Stimulated activated CD4-positive, alpha-beta T cell treated with anti-CD3 and anti-CD28 coated beads, Interleukin-15, amount 100 ng/mL, for 24 hours (primary cell): ENCODE results near the gene NT5C2.
"Not testable (repeated sequence)": the region's sequence is repeated elsewhere in the genome, so short reads cannot be mapped to it uniquely, and the experiment has no call there.

Source experiments
- DNase-seq: peaks from one replicate; pipeline ENCODE4 v3.0.0-alpha.2; 2020

Gene NT5C2

GRCh38 chr10:103155471-103156085, 37.5 kb downstream of the NT5C2 start:
- DNase-seq, result no peak

- no peak for DNase-seq
Measured at GRCh38 chr10:103154521-103155299, 38.4 kb downstream of the NT5C2 start.

- DNase-seq, result no peak
Measured at GRCh38 chr10:103153302-103154197, 39.5 kb downstream of the NT5C2 start.

- no peak for DNase-seq
Measured at GRCh38 chr10:103149991-103150622, 43.0 kb downstream of the NT5C2 start.

GRCh38 chr10:103147645-103148044, 45.4 kb downstream of the NT5C2 start:
- DNase-seq, result no peak

GRCh38 chr10:103145860-103146466, 47.1 kb downstream of the NT5C2 start:
- DNase-seq, result peak; percentile 36

GRCh38 chr10:103145046-103145445, 48.0 kb downstream of the NT5C2 start:
- DNase-seq, result no peak

- no peak for DNase-seq
Measured at GRCh38 chr10:103144041-103144440, 49.0 kb downstream of the NT5C2 start.

GRCh38 chr10:103143641-103144040, 49.4 kb downstream of the NT5C2 start:
- DNase-seq, result not testable (repeated sequence)

- no peak for DNase-seq
Measured at GRCh38 chr10:103141950-103142349, 51.1 kb downstream of the NT5C2 start.

- no peak for DNase-seq
Measured at GRCh38 chr10:103140469-103140868, 52.6 kb downstream of the NT5C2 start.

GRCh38 chr10:103139803-103140202, 53.3 kb downstream of the NT5C2 start:
- no peak for DNase-seq

GRCh38 chr10:103135168-103135567, 57.9 kb downstream of the NT5C2 start:
- peak; percentile 46 for DNase-seq

GRCh38 chr10:103130910-103131309, 62.2 kb downstream of the NT5C2 start:
- DNase-seq, result no peak

GRCh38 chr10:103130180-103130579, 62.9 kb downstream of the NT5C2 start:
- not testable (repeated sequence) for DNase-seq

GRCh38 chr10:103127241-103127640, 65.8 kb downstream of the NT5C2 start:
- DNase-seq, result no peak

- DNase-seq, result no peak
Measured at GRCh38 chr10:103125323-103126267, 67.5 kb downstream of the NT5C2 start.

GRCh38 chr10:103124420-103125096, 68.5 kb downstream of the NT5C2 start:
- peak; percentile 20 for DNase-seq

- DNase-seq, result no peak
Measured at GRCh38 chr10:103123282-103124024, 69.6 kb downstream of the NT5C2 start.
